ENCODE results near the gene SMIM36. TPM values are rescaled to one million over a fixed set of nuclear protein-coding genes. Genes with fewer than 3 reads are reported as not detected.

The SMIM36 gene
- total and polyA plus RNA-seq, 10 of the 15 experiments (the other 5 are each of a cell fraction or from before 2014, with no cell fraction given), result not detected

GRCh38 chr17:55420067-55420775, 91.0 kb downstream of the SMIM36 start (continued):
- peak; percentile 13 for TF ChIP-seq RELA (IDR thresholded peaks at IDR 0.05; ENCODE audit: borderline replicate concordance, partially characterized antibody)
- no peak for TF ChIP-seq ZNF207 (IDR thresholded peaks at IDR 0.05; ENCODE audit: borderline replicate concordance)
- peak; percentile 88 for TF ChIP-seq RUNX3 (IDR thresholded peaks at IDR 0.05; ENCODE audit: low read length)
- 0 out of 2 replicates have a peak, but pooled peaks have one; percentile 19 for TF ChIP-seq GABPA (IDR thresholded peaks at IDR 0.05; ENCODE audit: low read depth)
- TF ChIP-seq ZBTB40 (IDR thresholded peaks at IDR 0.05; ENCODE audit: borderline replicate concordance), result no peak
- TF ChIP-seq NFYB (IDR thresholded peaks at IDR 0.05; ENCODE audit: insufficient read depth, low read depth, low read length), result no peak
- TF ChIP-seq ZBED1 (IDR thresholded peaks at IDR 0.05; ENCODE audit: borderline replicate concordance), result peak; percentile 70; the same call in 1 of the 2 replicates
- peak; percentile 53; the same call in 1 of the 3 replicates for TF ChIP-seq POU2F2 (IDR thresholded peaks at IDR 0.05; ENCODE audit: borderline replicate concordance, low read depth, low read length)
- no peak for TF ChIP-seq YBX1 (IDR thresholded peaks at IDR 0.05)
- peak; percentile 9; the same call in 1 of the 2 replicates for TF ChIP-seq PAX5 (IDR thresholded peaks at IDR 0.05; ENCODE audit: borderline replicate concordance, low read depth, low read length)
- TF ChIP-seq YY1 (IDR thresholded peaks at IDR 0.05; ENCODE audit: low read depth, low read length), result peak; percentile 36; the same call in 1 of the 2 replicates
- no peak for TF ChIP-seq MYB (IDR thresholded peaks at IDR 0.05; ENCODE audit: borderline replicate concordance, low read depth, low read length)
- TF ChIP-seq NR2C2 (IDR thresholded peaks at IDR 0.05; ENCODE audit: borderline replicate concordance, control insufficient read depth, insufficient read length, low read depth), result no peak
- TF ChIP-seq PML (IDR thresholded peaks at IDR 0.05; ENCODE audit: low read length), result peak; percentile 38
- no peak for TF ChIP-seq SREBF1 (IDR thresholded peaks at IDR 0.05; ENCODE audit: low read length)
- TF ChIP-seq CTCF (IDR thresholded peaks at IDR 0.05 in 2 of 3, conservative IDR thresholded peaks at IDR 0.05 in 1 of 3; ENCODE audit: control insufficient read depth in 2 of 3, extremely low read depth in 1 of 3, insufficient read depth in 1 of 3, low read depth in 3 of 3, low read length in 3 of 3), result no peak
- no peak for TF ChIP-seq MXI1 (IDR thresholded peaks at IDR 0.05; ENCODE audit: low read depth, low read length)
